MV-4-11 (cell line): ENCODE measurements around the gene NOM1.
"Not testable (repeated sequence)": the region's sequence is repeated elsewhere in the genome, so short reads cannot be mapped to it uniquely, and the experiment has no call there.

Experiments
- DNase-seq: peaks from one replicate; lab custom pipeline; 2025; lab: John Stamatoyannopoulos, UW

The NOM1 gene, protein sequence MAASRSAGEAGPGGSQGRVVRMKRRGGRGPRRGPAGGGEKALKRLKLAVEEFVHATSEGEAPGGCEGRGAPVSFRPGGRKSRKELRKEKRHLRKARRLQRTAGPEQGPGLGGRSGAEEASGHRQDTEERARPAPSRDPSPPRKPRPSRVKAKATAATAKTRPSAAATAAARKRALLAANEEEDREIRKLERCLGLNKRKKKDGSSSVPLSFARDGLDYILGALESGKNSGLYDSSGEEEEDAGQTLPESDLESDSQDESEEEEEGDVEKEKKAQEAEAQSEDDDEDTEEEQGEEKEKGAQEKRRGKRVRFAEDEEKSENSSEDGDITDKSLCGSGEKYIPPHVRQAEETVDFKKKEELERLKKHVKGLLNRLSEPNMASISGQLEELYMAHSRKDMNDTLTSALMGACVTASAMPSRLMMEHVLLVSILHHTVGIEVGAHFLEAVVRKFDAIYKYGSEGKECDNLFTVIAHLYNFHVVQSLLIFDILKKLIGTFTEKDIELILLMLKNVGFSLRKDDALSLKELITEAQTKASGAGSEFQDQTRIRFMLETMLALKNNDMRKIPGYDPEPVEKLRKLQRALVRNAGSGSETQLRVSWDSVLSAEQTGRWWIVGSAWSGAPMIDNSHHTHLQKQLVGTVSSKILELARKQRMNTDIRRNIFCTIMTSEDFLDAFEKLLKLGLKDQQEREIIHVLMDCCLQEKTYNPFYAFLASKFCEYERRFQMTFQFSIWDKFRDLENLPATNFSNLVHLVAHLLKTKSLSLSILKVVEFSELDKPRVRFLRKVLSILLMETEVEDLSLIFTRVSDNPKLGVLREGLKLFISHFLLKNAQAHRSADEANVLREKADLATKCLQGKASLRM

DNA sequence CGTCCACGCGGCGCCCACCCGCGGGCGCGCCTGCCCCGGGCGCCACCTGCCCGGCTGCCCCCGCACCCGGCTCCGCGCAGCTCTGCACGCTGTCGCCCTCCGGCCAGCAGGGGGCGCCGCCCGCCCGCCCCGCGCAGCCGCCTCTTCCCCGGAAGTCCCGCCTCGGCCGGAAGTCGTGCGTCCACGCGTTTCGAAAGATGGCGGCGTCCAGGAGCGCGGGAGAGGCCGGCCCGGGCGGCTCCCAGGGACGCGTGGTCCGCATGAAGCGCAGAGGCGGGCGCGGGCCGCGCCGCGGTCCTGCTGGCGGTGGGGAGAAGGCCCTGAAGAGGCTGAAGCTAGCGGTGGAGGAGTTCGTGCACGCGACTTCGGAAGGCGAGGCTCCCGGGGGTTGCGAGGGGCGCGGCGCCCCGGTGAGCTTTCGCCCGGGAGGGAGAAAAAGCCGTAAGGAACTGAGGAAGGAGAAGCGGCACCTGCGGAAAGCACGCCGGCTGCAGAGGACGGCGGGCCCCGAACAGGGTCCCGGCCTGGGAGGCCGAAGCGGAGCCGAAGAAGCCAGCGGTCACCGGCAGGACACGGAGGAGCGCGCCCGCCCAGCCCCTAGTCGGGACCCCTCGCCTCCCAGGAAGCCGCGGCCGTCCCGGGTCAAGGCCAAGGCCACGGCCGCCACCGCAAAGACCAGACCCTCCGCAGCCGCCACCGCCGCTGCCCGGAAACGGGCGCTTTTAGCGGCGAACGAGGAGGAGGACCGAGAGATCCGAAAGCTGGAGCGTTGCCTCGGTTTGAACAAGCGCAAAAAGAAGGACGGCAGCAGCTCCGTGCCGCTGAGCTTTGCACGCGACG lies at the start of gene NOM1:
Gene NOM1, plus strand, starts transcription at position 172 of the 840 bp plus-strand sequence. Its CDS starts 26 bp downstream, at position 198.
- DNase-seq: peak; percentile 70

DNA sequence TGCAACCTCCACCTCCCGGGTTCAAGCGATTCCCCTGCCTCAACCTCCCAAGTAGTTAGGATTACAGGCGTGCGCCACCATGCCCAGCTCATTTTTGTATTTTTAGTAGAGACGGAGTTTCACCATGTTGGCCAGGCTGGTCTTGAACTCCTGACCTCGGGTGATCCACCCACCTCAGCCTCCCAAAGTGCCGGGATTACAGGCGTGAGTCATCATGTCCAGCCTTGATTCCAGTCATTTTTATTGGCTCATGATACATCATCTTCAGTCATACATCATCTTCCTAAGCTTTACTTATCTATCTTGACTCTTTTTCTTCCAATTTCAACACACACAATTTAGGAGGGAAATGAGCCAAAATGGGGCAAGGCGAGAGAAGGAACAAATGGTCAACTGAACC lies 49.4 kb upstream of the NOM1 start:
- DNase-seq: not testable (repeated sequence)

DNA sequence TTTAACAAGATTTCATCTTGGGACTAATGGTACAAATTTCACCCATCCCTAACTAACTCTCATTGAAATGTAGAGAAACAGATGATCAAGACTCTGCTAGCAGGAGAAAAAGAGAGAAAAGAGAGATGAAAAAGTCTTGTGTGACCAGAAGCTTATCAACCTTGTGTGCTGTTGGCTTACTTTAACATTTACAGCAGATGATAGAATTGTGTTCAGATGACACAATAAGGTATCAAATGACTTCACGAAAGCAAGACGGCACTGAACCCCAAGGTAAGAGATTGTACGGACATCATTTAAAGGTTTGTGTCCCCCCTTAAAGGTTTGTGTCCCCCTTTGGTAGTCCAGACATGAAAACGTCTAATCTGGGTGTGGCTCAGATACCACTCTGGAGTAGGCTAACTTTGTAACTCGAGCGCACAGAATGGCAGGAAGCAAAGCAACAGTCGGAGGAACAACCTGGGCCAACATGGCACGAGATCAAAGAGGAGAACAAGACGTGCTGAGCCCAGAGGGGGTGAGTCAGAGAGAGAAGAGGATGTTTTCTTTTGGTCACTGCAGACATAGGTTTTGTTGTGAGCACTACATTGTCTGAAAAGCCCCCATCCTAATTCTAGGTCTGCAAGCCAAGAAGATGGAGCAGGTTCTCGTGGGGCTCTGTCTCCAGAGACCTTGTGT lies 46.1 kb upstream of the NOM1 start:
- no peak for DNase-seq

DNA sequence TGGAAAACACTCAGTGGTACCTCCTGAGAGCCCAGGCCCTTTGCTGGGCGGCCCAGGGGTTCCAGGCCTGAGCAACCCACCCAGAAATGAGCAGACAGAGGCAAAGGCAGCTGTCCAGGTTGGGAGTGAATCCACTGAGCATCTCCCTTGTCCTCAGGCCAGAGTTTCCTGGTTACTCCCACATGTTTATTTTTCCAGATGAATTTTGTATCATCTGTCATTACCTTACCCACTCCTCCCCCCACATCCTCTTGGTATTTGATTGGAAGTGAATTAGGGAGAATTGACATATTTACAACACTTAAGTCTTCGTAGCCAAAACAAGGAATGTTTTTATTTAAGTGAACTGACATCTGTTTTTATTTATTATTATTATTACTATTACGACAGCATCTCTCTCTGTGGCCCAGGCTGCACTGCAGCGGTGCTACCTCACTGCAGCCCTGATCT lies 43.3 kb upstream of the NOM1 start:
- DNase-seq: no peak

DNA sequence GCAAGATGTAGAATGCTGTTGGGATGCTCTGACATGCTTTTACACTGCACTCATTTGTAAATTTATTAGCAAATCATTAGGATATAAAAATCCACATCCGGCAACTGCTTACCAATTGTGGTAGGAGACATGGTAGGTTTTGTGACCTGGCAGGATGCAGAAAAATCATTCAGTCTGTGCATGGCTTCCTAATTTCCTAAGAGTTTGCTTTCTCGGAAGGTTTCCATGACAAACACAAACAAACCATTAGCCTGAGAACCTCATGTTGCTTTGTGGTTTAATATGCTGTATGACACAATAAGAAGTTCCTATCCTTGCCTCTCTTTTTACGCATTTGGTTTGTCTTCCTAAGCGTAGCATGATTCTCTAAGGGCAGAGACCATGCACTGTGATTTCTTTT lies 41.9 kb upstream of the NOM1 start:
- DNase-seq: no peak

DNA sequence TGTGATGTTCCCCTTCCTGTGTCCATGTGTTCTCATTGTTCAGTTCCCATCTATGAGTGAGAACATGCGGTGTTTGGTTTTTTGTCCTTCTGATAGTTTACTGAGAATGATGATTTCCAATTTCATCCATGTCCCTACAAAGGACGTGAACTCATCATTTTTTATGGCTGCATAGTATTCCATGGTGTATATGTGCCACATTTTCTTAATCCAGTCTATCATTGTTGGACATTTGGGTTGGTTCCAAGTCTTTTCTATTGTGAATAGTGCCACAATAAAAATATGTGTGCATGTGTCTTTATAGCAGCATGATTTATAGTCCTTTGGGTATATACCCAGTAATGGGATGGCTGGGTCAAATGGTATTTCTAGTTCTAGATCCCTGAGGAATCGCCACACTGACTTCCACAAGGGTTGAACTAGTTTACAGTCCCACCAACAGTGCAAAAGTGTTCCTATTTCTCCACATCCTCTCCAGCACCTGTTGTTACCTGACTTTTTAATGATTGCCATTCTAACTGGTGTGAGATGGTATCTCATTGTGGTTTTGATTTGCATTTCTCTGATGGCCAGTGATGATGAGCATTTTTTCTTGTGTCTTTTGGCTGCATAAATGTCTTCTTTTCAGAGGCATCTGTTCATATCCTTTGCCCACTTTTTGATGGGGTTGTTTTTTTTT lies 39.8 kb upstream of the NOM1 start:
- DNase-seq: not testable (repeated sequence)

DNA sequence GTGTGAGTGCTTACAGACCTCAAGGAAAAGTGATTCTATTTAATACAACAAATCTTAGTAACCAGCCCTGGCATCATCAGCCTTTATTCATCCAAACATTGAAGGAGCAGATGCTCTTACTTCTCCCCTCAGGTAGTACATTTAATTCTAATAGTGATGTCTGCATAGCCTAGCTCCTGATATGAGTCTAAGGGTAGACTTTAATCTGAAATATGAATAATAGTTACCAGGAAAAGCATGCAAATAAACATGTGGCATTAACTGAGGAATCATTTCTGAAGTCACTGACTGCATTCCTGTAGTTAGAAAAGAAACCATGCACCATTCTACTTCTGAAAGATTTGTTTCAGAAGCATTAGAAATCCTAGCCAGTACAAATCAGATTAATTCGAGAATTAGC lies 30.9 kb upstream of the NOM1 start:
- no peak for DNase-seq

DNA sequence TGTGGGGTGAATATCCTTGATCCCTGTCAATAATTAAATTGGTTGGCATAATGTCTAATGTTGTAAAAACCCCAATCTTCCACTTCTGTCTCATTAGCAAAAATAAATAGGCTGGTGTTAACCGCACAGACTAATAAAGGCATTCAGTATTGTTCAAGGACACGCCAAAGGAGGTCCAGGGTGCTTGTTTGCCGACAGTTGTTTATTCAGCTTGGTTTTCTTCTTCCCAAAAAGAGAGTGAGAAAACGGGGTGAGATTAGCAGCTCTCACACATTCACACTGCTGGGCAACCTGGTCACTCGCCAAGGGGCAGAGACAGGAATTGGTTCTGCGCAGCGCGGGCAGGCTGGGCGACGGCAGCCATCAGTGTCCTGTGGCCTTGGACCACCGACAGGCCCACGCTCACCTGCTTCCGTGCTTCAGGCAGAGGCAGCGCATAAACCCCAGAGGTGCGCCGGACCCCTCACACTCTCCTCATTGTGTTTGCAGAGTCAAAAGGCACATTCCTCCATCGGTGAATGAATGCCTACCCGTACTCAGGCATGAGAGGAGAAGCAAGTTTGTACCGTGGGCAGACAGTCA lies 30.3 kb upstream of the NOM1 start:
- DNase-seq: no peak

DNA sequence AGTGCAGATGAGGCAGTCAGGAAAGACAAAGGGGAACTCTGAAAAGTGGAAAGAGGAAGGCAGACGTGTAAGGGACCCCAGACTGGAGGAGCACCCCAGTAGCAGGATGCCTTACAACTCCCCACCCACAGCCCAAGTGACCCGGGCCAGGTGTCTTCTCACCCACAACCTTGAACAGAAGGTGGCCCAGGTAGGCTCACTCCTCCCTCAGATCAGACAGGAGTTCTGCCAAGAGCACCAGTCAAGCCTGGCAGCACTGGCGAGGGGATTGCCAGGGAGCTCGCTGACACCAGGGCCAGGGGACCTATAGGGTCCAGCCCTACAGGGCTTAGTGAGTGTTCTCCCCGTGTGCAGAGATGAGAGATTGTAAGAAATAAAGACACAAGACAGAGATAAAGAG lies 29.4 kb upstream of the NOM1 start:
- no peak for DNase-seq

DNA sequence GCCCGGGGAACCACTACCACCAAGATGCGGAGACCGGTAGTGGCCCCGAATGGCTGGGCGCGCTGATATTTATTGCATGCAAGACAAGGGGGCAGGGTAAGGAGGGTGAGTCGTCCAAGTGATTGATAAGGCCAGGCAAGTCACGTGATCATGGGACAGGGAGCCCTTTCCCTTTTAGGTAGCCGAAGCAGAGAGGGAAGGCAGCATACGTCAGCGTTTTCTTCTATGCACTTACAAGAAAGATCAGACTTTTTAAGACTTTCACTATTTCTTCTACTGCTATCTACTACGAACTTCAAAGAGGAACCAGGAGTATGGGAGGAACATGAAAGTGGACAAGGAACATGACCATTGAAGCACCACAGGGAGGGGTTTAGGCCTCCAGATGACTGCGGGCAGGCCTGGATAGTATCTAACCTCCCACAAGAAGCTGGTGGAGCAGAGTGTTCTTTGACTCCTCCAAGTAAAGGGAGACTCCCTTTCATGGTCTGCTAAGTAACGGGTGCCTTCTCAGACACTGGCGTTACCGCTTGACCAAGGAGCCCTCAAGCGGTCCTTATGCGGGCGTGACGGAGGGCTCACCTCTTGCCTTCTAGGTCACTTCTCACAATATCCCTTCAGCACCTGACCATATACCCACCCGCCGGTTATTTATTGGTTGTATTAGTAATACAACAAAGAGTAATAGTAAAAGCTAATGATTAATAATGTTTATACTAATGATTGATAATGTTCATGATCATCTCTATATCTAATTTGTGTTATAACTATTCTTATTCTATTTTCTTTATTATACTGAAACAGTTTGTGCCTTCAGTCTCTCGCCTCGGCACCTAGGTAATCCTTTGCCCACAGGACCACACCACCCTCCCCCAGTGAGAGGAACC lies 28.8 kb upstream of the NOM1 start:
- DNase-seq: peak; percentile 86

DNA sequence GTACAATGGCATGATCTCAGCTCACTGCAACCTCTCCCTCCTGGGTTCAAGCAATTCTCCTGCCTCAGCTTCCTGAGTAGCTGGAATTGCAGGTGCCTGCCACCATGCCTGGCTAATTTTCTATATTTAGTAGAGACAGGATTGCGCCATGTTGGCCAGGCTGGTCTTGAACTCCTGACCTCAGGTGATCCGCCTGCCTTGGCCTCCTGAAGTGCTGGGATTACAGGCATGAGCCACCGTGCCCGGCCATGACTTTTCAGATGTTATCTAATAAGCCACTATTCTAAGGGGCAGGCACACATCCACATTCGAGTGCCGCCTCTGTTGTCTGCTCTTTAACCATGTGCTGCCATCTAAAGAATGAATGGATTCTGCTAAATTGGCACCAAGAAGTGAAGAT lies 27.2 kb upstream of the NOM1 start:
- not testable (repeated sequence) for DNase-seq

DNA sequence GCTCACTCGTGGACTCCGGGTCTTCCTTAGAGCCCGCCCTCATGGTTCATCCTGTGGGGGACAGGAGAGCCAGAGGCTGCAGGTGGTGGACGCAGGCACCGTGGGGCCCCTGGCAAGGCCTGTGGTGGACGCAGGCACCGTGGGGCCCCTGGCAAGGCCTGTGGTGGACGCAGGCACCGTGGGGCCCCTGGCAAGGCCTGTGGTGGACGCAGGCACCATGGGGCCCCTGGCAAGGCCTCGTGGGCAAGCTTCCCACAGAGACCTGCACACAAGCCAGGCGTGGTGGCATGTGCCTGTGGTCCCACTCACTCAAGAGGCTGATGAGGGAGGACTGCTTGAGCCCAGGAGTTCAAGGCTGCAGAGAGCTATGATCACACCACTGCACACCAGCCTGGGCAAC lies 23.7 kb upstream of the NOM1 start:
- DNase-seq: not testable (repeated sequence)

DNA sequence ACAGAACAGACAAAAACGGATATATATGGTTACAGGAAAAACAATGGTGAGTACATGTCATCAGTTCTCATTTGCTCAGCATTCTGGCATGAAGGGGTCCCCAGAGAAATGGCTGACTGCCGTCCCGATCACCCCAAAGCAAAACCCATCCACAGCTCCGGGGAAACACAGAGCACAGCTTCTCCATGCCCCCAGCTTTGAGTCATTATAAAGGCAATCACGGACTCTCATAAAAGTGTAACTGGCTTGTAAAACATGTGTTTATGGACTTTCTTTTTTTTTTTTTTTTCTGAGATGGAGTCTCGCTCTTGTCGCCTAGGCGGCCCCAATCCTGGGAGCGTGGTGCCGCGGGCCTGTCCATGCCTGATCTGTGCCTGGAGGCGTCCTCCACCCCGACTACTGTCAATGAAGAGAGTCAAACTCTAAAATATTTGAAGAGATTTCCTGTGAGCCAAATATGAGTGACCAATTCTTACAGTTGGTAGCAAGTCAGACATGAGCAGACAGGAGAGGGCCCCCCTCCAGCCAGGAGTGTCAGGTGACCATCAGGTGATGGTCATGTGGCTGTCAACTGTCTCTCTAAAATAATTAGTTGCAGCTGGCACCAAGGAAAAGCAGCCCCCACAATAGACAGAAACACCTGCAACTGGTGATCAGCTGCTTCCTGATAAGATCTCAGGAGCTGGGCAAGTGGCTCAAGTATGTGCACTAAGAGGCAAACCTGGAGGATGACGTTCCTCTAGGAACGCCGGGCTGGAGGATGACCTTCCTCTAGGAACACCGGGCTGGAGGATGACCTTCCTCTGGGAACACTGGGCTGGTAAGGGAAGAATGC lies 21.7 kb upstream of the NOM1 start:
- DNase-seq: no peak

DNA sequence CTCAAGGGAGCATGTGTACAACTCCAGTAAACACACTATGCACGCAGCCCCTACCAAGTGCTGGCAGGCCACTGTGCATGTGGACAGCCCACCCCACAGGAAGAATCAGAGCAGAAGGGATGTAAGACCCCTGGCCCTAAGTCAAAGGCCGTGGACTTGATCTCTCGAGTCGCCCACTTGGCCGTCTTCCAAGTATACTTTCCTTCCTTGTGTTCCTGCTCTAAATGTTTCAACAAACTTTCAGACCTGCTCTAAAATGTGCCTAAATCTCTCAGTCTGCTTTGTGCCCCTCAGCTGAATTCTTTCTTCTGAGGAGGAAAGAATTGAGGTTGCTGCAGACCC lies 21.1 kb upstream of the NOM1 start:
- no peak for DNase-seq

DNA sequence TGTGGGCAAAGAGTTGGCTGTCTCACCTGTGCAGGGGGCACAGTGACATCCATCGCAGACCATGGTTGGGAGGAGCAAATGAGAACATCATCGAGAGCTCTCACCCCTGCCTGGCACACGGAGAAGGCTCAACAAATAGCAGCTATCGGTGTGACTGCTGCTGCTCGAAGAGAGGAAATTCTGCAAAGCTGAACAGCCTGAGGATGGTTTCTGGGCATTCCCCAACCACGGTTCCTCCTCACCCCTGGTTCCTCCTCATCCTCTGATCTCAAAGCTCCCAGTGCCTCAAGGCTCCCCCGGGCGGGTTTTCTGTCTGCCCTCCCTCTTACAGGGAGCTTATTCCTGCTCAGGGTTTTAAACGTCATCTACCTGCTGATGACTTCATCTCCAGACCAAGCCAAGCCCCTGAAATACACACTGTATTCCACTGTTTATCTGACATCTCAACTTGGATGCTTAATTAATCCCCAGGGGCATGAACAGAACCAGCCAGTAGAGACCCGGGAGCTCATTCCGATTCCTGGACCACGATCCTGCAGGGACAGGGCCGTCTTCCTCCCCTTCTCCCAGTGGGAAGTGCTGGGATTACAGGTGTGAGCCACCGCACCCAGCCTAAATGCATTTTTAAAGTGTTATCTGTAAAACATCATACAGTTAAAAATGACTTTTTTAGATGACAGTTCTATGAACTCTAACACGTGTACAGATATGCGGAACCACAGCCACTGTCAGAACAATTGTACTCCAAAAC lies 19.5 kb upstream of the NOM1 start:
- no peak for DNase-seq

DNA sequence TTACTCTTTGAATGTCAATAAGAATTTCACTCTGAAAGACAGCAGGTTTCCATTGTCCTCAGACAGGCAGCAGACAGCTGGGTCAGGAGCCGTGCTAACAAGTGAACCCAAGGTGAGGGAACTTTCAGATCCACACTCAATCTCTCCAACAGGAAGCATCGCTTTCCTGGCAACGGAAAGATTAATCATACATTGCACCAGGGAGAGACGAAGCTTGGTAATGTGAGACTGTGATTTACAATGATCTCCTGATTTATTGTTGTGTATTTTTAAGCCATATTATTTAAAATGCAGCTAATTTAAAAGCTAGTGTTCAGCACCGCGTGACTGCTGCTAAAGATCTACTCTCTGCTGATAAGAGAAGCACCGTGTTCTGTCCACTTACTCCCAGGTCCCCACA lies 17.5 kb upstream of the NOM1 start:
- DNase-seq: no peak

DNA sequence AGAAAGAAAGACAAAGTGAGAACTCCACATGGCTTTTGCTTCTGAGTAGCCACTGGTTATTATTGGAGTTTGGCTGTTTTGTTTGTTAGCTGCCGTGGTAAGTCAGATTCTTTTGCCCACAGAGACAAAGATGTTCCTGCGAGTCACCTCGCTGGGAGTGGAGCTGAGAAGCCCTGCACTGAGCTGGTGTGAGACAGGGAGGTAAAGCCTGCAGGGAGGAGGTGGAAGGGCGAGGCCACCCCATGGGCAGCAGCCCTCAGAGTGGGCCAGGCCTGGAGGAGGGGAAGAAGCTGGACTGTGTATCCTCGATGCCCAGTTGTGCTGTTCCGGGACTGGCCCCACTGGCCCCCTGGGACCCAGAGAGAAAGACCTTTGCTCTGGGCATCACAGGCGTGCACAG lies 14.3 kb upstream of the NOM1 start:
- no peak for DNase-seq

DNA sequence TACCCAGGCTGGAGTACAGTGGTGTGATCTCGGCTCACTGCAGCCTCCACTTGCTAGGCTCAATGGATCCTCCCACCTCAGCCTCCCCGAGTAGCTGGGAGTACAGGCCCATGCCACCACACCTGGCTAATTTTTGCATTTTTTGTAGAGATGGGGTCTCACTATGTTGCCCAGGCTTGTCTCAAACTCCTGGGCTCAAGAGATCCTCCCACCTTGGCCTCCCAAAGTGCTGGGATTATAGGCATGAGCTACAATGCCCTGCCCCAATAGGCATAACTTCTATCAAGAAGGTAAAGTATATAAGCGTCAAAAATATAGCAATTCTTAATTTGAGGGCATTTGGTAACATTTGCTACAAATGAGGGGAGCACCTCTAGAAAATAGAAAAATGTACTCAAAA lies 12.7 kb upstream of the NOM1 start:
- DNase-seq: not testable (repeated sequence)
